Left lung (tissue), 10 donors: ENCODE results near the gene CDKN1C. TPM values are rescaled to one million over a fixed set of nuclear protein-coding genes. Genes with fewer than 3 reads are reported as not detected.

Experiments used
- ATAC-seq: fragments of 200-7000 bp; cut with Tn5 transposase; one replicate; pipeline ENCODE4 v1.9.1; 2020; ENCODE audit warnings: moderate library complexity
- DNase-seq, 4 donors: peaks; one replicate each; pipeline ENCODE4 v3.0.0-alpha.2; 2013 to 2020
- H3K27ac ChIP-seq, 2 donors: fragments of 200-600 bp; sonication (generic) in 1 of 2; one replicate each; pipeline versions ENCODE4 v1.5.0 to v1.8.0; 2020 to 2021
- H3K27me3 ChIP-seq, 2 donors: fragments of 200-600 bp; sonication (generic) in 1 of 2; one replicate each; pipeline versions ENCODE4 v1.5.0 to v1.8.0; 2020 to 2021
- H3K36me3 ChIP-seq, 2 donors: fragments of 200-600 bp; sonication (generic) in 1 of 2; one replicate each; pipeline versions ENCODE4 v1.5.0 to v1.8.0; 2020 to 2021
- H3K4me1 ChIP-seq, 2 donors: fragments of 200-600 bp; one replicate each; pipeline ENCODE4 v1.8.0; 2021
- H3K4me3 ChIP-seq, 2 donors: fragments of 200-600 bp; sonication (generic) in 1 of 2; one replicate each; pipeline versions ENCODE4 v1.5.0 to v1.8.0; 2020 to 2021; ENCODE audit warnings: mild to moderate bottlenecking in 1 of 2
- H3K9me3 ChIP-seq, 2 donors: fragments of 200-600 bp; sonication (generic) in 1 of 2; one replicate each; pipeline versions ENCODE4 v1.5.0 to v1.8.0; 2020 to 2021
- intact Hi-C, 2 donors: fragments of 100-400 bp; cut with DNase I; formaldehyde crosslinking; loops; one replicate each; pipeline versions ENCODE4 v1.11.2 to v1.14.2; 2022
- polyA plus RNA-seq, 6 donors: library from polyadenylated mRNA; unstranded; fragments of 120-200 nt; gene quantifications; one replicate each; pipeline ENCODE4 v1.2.1, GENCODE V29; 2013; ENCODE audit not compliant: insufficient read length in 6 of 6
- total RNA-seq, 2 donors: library from RNA; stranded (reverse); fragmentation: NEBNext Ultra II Directional; extraction: Animal tissue kit (Norgen Biotek cat#: 25700); gene quantifications; one replicate each; pipeline ENCODE4 v1.2.1, GENCODE V29; 2021
- TF ChIP-seq, protein P1 (sequence below), 2 donors: fragments of 200-600 bp; sonication (generic) in 1 of 2; IDR thresholded peaks; one replicate each; pipeline versions ENCODE4 v1.5.0 to v1.8.0; 2021; ENCODE audit warnings: antibody characterized with exemption in 2 of 2
- donor health status: DM: no; HTN: yes; CAD: no.
- donor health status: DM: no; HTN: no; CAD: no.

Gene CDKN1C
- total and polyA plus RNA-seq, 8 donors = 18.0 to 90.1 (median 67.6) TPM

DNA sequence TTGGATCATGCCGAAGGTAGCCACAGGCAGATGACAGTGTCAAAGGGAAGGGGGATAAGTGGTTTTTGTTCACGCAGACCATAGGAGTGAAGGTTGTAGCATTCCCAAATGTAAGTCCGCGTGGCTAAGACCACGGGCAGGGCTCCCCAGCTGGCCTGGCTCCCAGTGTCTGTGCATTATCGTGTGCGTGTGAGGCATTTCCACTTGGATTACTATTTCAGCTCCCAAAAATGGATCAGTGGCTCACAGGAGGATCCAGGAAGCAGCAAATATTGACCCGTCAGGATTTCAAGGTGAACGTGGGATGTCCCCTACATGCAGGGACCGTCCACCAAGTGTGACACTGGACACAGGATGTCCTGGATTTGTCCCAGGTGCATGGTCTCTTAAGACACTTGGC, 10.6 kb downstream of the CDKN1C start:
- H3K27ac ChIP-seq = no peak overlapping the region
- DNase-seq (no peak), ATAC-seq (no peak)
- H3K4me1 ChIP-seq = peaks cover 0 to 6% of the 10 kb centered on the region in 2 donors
- peaks cover 12 to 21% of the 10 kb centered on the region in 2 donors for H3K27me3 ChIP-seq
- intact Hi-C loops = no loop called here
- H3K4me3 ChIP-seq = no peak overlapping the region
- H3K9me3 ChIP-seq = no peaks in the 10 kb centered on the region
- TF ChIP-seq, protein P1, sequence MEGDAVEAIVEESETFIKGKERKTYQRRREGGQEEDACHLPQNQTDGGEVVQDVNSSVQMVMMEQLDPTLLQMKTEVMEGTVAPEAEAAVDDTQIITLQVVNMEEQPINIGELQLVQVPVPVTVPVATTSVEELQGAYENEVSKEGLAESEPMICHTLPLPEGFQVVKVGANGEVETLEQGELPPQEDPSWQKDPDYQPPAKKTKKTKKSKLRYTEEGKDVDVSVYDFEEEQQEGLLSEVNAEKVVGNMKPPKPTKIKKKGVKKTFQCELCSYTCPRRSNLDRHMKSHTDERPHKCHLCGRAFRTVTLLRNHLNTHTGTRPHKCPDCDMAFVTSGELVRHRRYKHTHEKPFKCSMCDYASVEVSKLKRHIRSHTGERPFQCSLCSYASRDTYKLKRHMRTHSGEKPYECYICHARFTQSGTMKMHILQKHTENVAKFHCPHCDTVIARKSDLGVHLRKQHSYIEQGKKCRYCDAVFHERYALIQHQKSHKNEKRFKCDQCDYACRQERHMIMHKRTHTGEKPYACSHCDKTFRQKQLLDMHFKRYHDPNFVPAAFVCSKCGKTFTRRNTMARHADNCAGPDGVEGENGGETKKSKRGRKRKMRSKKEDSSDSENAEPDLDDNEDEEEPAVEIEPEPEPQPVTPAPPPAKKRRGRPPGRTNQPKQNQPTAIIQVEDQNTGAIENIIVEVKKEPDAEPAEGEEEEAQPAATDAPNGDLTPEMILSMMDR (IDR thresholded peaks at IDR 0.05) = no peak
- H3K36me3 ChIP-seq = no peaks in the 10 kb centered on the region

DNA sequence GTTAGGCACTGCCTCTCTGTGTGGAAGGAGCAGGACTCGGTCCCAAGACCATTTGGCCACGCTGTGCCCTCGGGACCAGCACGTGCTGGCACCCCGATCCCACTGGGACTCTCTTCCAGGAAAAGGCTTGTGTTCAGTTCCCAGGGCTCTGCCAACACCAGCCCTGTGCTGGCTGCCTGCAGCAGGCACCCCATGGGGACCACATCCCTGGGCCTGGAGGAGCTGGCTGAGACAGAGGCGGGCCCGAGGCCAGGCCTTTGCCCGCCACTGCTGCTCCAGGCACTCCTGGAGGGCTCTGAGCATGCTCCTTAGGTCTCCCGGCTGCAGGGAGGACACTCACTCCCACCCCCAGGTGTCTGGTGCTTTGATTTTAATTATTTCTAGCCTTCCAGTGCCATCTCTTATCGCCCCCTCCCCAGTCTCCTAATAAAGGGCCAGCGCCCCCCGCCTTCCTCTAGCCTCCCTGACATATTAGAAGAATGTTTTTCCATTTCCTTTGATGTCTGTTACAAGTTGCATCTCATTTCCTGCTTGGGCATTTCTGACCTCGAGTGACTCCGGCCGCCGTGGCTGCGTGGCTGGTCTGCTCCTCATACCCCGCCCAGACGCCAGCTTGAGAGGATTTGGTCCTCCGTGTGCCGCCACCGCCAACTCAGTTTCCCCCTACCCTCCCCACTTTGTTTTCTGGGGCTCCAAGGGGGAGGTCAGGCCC, 14.4 kb downstream of the CDKN1C start:
- DNase-seq = no peak
- H3K27me3 ChIP-seq = peaks cover 24 to 51% of the 10 kb centered on the region in 2 donors
- intact Hi-C loops = no loop called here

DNA sequence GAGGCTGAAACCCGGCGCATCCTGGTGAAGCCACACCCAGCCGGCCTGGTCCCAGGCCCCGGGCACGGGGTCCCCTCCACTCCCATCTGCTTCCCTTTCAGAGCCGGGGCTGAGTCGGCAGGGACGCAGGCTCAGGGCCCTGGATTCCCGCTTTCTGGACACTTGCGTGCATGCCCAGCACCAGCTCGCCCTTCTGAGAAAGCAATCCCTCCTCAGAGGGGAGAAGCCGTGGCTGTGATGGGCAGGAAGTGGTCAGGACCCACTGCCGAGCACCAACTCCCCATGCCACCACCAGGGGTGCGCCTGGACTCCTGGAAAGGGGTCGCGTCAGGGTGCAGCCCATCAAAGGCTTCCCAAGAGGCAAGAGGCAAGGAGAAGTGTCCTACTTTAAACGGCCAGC, 15.1 kb downstream of the CDKN1C start:
- Histone ChIP-seq H3K9me3 (no peaks in the 10 kb centered on the region), H3K27me3 (peaks cover 24 to 51% of the 10 kb centered on the region in 2 donors), H3K36me3 (no peaks in the 10 kb centered on the region), H3K27ac (no peak overlapping the region), H3K4me1 (peaks cover 0 to 11% of the 10 kb centered on the region in 2 donors), H3K4me3 (no peak overlapping the region)
- DNase-seq (no peak), ATAC-seq (no peak)
- TF ChIP-seq, protein P1 (IDR thresholded peaks at IDR 0.05) = no peak
- intact Hi-C loops = no loop called here

More for the DNA sequence above, 14.4 kb downstream of the CDKN1C start:
- H3K4me1 ChIP-seq = peaks cover 0 to 11% of the 10 kb centered on the region in 2 donors
- no peaks in the 10 kb centered on the region for H3K36me3 ChIP-seq
- ATAC-seq = no peak
- no peak overlapping the region for H3K4me3 ChIP-seq
- TF ChIP-seq, protein P1 (IDR thresholded peaks at IDR 0.05) = no peak
- no peaks in the 10 kb centered on the region for H3K9me3 ChIP-seq
- no peak overlapping the region for H3K27ac ChIP-seq

DNA sequence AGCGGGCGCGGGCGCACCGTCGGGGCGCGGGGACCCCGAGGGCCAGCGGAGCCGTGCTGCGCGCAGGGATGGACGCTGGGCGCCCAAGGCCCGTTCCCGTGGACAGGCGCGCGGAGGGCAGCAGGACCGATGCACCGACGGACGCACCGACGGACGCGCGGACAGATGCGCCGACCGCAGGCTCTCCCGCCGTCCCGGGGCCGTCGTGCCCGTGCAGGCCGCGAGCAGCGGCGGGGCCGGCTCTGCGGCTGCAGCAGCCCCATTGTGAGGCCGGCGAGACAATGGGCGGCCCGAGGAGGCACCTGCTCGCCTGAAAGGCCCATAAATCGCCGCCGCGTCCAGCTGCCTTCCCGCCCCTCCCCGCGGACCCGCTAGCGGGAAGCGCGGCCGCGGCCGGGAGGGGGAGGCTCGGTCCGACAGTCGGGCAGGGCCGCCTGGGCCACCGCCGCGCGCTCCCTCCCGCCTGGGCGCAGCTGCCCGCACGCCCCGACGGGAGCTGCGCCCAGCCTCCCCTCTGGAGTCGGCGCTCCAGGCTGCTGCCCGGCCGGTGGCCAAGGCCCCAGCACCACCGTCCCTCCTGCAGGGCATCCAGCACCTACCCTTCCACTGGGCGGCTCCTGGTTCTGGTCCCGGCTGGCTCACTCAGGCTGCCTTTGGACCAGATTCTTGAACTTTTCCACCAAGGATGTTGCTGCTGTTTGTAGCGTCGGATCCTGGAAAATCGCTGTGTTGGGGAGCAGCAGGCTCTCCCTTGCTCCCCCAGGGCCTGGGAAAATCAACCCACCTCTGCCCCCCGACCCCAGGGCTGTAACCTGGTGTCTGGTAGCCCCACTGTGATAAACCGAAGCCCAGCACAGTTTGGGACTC, 15.8 kb downstream of the CDKN1C start:
- ATAC-seq = no peak
- Histone ChIP-seq H3K9me3 (no peaks in the 10 kb centered on the region), H3K4me3 (no peak overlapping the region), H3K4me1 (peaks cover 0 to 11% of the 10 kb centered on the region in 2 donors), H3K27ac (no peak overlapping the region), H3K36me3 (no peaks in the 10 kb centered on the region), H3K27me3 (peaks cover 24 to 52% of the 10 kb centered on the region in 2 donors)
- no peak for DNase-seq
- intact Hi-C loops = no loop called here
- TF ChIP-seq, protein P1 (IDR thresholded peaks at IDR 0.05) = no peak

DNA sequence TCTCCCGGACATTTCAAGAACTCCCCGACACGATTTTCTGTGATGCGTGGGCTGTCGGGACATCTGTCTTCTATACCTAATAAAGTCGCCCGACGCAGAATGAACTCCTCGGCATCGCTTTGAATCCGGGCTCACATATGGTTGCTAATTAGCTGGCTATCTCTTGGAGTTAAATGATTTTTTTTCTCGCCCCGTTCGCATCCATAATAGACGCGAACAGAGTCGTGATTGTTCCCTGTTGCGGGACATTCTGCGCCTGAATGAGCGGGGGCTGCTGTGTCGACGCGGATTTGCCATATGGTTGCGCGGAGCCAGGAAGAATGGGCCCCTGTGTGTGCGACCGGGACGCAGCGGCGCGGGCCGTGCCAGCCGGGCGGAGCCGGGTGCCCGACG, 16.4 kb downstream of the CDKN1C start:
- H3K27me3 ChIP-seq = peaks cover 24 to 58% of the 10 kb centered on the region in 2 donors
- no peak overlapping the region for H3K4me3 ChIP-seq
- H3K27ac ChIP-seq = no peak overlapping the region
- no peaks in the 10 kb centered on the region for H3K36me3 ChIP-seq
- peaks cover 0 to 11% of the 10 kb centered on the region in 2 donors for H3K4me1 ChIP-seq
- intact Hi-C loops = no loop called here
- DNase-seq (no peak), ATAC-seq (no peak)
- H3K9me3 ChIP-seq = no peaks in the 10 kb centered on the region
- TF ChIP-seq, protein P1 (IDR thresholded peaks at IDR 0.05) = no peak
